ENCODE data around the gene GLE1.

Gene GLE1

GRCh38 chr9:128504485-128505413 is at the start of gene GLE1:
Gene GLE1, plus strand, starts transcription at chr9:128504719. Its CDS starts 87 bp downstream, at chr9:128504806.
- TF ChIP-seq CTCF (IDR thresholded peaks at IDR 0.05; ENCODE audit: low read depth, low read length) = no peak
- peak within 1 kb of the TSS; percentile 96 for H3K4me3 ChIP-seq (ENCODE audit: low read depth, low read length)
- in situ Hi-C loops (cut with HindIII; ENCODE audit: low sequenced_read_pairs) = no loop called here
- peak; percentile 89 for DNase-seq (ENCODE audit: low read depth, low spot score)

GRCh38 chr9:128454991-128455390 is 49.5 kb upstream of the GLE1 start:
- in situ Hi-C loops (cut with HindIII; ENCODE audit: low sequenced_read_pairs) = no loop called here
- H3K4me3 ChIP-seq (ENCODE audit: low read depth, low read length) = no peak overlapping the region

GRCh38 chr9:128455849-128456612 is 48.5 kb upstream of the GLE1 start, which contains the start of gene ODF2:
Gene ODF2, plus strand, starts transcription at chr9:128456006. Its CDS starts 86 bp downstream, at chr9:128456092.
- peak within 1 kb of the TSS; percentile 84 for H3K4me3 ChIP-seq (ENCODE audit: low read depth, low read length)
- TF ChIP-seq CTCF (IDR thresholded peaks at IDR 0.05; ENCODE audit: low read depth, low read length) = no peak
- peak; percentile 95 for DNase-seq (ENCODE audit: low read depth, low spot score)
- in situ Hi-C loops (cut with HindIII; ENCODE audit: low sequenced_read_pairs) = no loop called here

More at GRCh38 chr9:128454991-128455390, 49.5 kb upstream of the GLE1 start:
- DNase-seq (ENCODE audit: low read depth, low spot score) = no peak
- no peak for TF ChIP-seq CTCF (IDR thresholded peaks at IDR 0.05; ENCODE audit: low read depth, low read length)

GRCh38 chr9:128456613-128457061 is 47.9 kb upstream of the GLE1 start:
- H3K4me3 ChIP-seq (ENCODE audit: low read depth, low read length) = peak overlapping the region; percentile 84
- DNase-seq (ENCODE audit: low read depth, low spot score) = peak; percentile 74
- in situ Hi-C loops (cut with HindIII; ENCODE audit: low sequenced_read_pairs) = no loop called here
- TF ChIP-seq CTCF (IDR thresholded peaks at IDR 0.05; ENCODE audit: low read depth, low read length) = no peak

GRCh38 chr9:128457207-128457606 is 47.3 kb upstream of the GLE1 start:
- TF ChIP-seq CTCF (IDR thresholded peaks at IDR 0.05; ENCODE audit: low read depth, low read length) = no peak
- peak overlapping the region; percentile 84 for H3K4me3 ChIP-seq (ENCODE audit: low read depth, low read length)
- DNase-seq (ENCODE audit: low read depth, low spot score) = no peak
- in situ Hi-C loops (cut with HindIII; ENCODE audit: low sequenced_read_pairs) = no loop called here

GRCh38 chr9:128459011-128459410 is 45.5 kb upstream of the GLE1 start:
- in situ Hi-C loops (cut with HindIII; ENCODE audit: low sequenced_read_pairs) = no loop called here
- H3K4me3 ChIP-seq (ENCODE audit: low read depth, low read length) = no peak overlapping the region

More at GRCh38 chr9:128459011-128459410, 45.5 kb upstream of the GLE1 start:
- DNase-seq (ENCODE audit: low read depth, low spot score) = no peak
- no peak for TF ChIP-seq CTCF (IDR thresholded peaks at IDR 0.05; ENCODE audit: low read depth, low read length)

Measured in astrocyte of the spinal cord (primary cell).